Uterus (tissue), 4 donors: ENCODE results near the gene GNPTAB. TPM values are rescaled to one million over a fixed set of nuclear protein-coding genes. Genes with fewer than 3 reads are reported as not detected.

Experiments
- DNase-seq, 2 donors: peaks; one replicate each; pipeline ENCODE4 v3.0.0-alpha.2; 2019 to 2020
- H3K27ac ChIP-seq, 2 donors: fragments of 200-600 bp; sonication (generic); 1 replicate in 1 of 2; 2 replicates in 1 of 2; pipeline ENCODE4 v1.5.1; 2016 to 2018
- H3K27me3 ChIP-seq, 2 donors: fragments of 200-600 bp; sonication (generic); one replicate each; pipeline ENCODE4 v1.5.1; 2018 to 2019; ENCODE audit warnings: control low read depth in 1 of 2
- H3K36me3 ChIP-seq, 2 donors: fragments of 200-600 bp; sonication (generic); one replicate each; pipeline ENCODE4 v1.5.1; 2019; ENCODE audit warnings: control low read depth in 1 of 2
- H3K4me1 ChIP-seq, 2 donors: fragments of 200-600 bp; sonication (generic); one replicate each; pipeline ENCODE4 v1.5.1; 2018 to 2019; ENCODE audit warnings: control low read depth in 1 of 2
- H3K4me3 ChIP-seq, 2 donors: fragments of 200-600 bp; sonication (generic); 1 replicate in 1 of 2; 2 replicates in 1 of 2; pipeline ENCODE4 v1.5.1; 2018 to 2019; ENCODE audit warnings: mild to moderate bottlenecking in 1 of 2
- H3K9me3 ChIP-seq, 2 donors: fragments of 200-600 bp; sonication (generic); one replicate each; pipeline ENCODE4 v1.5.1; 2019; ENCODE audit warnings: control low read depth in 1 of 2
- CTCF ChIP-seq, 4 experiments: fragments of 200-600 bp in 2 of 4; fragments of 450-650 bp in 2 of 4; sonication (generic) in 2 of 4; IDR thresholded peaks; one replicate each; pipeline ENCODE4 v1.5.1; 2016 to 2019; ENCODE audit warnings: antibody characterized with exemption in 4 of 4, mild to moderate bottlenecking in 2 of 4, moderate library complexity in 1 of 4
- POLR2A ChIP-seq, 2 donors: fragments of 450-650 bp; IDR thresholded peaks; one replicate each; pipeline ENCODE4 v1.6.1; 2016; ENCODE audit warnings: antibody characterized with exemption in 2 of 2, mild to moderate bottlenecking in 1 of 2, moderate library complexity in 1 of 2
- intact Hi-C: fragments of 100-400 bp; cut with DNase I; formaldehyde crosslinking; loops from one replicate; pipeline ENCODE4 v1.15.1; 2023; ENCODE audit warnings: low total_unique reads
- total RNA-seq, 4 donors: library from RNA; depleted of rRNA in 3 of 4; stranded (reverse); fragments of >200 nt in 3 of 4; gene quantifications; one replicate each; pipeline versions ENCODE4 v1.1.0 to v1.2.4, GENCODE V29; 2014 to 2023
- donor health status: DM: yes; HTN: yes; CAD: no.

GNPTAB gene
- total RNA-seq, 4 donors from 2014 or later: 3.8 to 38.7 (median 26.1) TPM

GRCh38 chr12:101795013-101795412, 35.7 kb downstream of the GNPTAB start:
- no peaks in the 10 kb centered on the region for H3K27me3 ChIP-seq
- no peak for DNase-seq
- H3K36me3 ChIP-seq: no peaks in the 10 kb centered on the region
- H3K27ac ChIP-seq: no peak overlapping the region
- no peaks in the 10 kb centered on the region for H3K9me3 ChIP-seq
- TF ChIP-seq CTCF (IDR thresholded peaks at IDR 0.05) (no peak), POLR2A (IDR thresholded peaks at IDR 0.05) (no peak)
- intact Hi-C loops: no loop called here
- no peak overlapping the region for H3K4me3 ChIP-seq
- no peaks in the 10 kb centered on the region for H3K4me1 ChIP-seq

- H3K27ac ChIP-seq: no peak overlapping the region
- H3K9me3 ChIP-seq: no peaks in the 10 kb centered on the region
- no peaks in the 10 kb centered on the region for H3K27me3 ChIP-seq
- TF ChIP-seq POLR2A (IDR thresholded peaks at IDR 0.05): no peak
- no peak for TF ChIP-seq CTCF (IDR thresholded peaks at IDR 0.05)
- DNase-seq: no peak
- H3K36me3 ChIP-seq: no peaks in the 10 kb centered on the region
- no peak overlapping the region for H3K4me3 ChIP-seq
- intact Hi-C loops: no loop called here
- no peaks in the 10 kb centered on the region for H3K4me1 ChIP-seq
These were observed 36.2 kb downstream of the GNPTAB start for GRCh38 chr12:101794574-101794973.

GRCh38 chr12:101793401-101793800, 37.4 kb downstream of the GNPTAB start:
- Histone ChIP-seq H3K36me3 (no peaks in the 10 kb centered on the region), H3K27me3 (no peaks in the 10 kb centered on the region), H3K27ac (no peak overlapping the region), H3K9me3 (no peaks in the 10 kb centered on the region), H3K4me1 (no peaks in the 10 kb centered on the region), H3K4me3 (no peak overlapping the region)
- TF ChIP-seq CTCF (IDR thresholded peaks at IDR 0.05) (no peak), POLR2A (IDR thresholded peaks at IDR 0.05) (no peak)
- intact Hi-C loops: no loop called here
- DNase-seq: no peak

GRCh38 chr12:101792046-101792931, 38.5 kb downstream of the GNPTAB start:
- TF ChIP-seq POLR2A (IDR thresholded peaks at IDR 0.05) (no peak), CTCF (IDR thresholded peaks at IDR 0.05) (peak in 2 of 4 experiments; percentile 9 to 21)
- no peak overlapping the region for H3K27ac ChIP-seq
- no peak overlapping the region for H3K4me3 ChIP-seq
- no peaks in the 10 kb centered on the region for H3K27me3 ChIP-seq
- intact Hi-C loops: no loop called here
- no peaks in the 10 kb centered on the region for H3K4me1 ChIP-seq
- no peaks in the 10 kb centered on the region for H3K9me3 ChIP-seq
- DNase-seq: no peak
- H3K36me3 ChIP-seq: no peaks in the 10 kb centered on the region

- intact Hi-C loops: no loop called here
- no peaks in the 10 kb centered on the region for H3K4me1 ChIP-seq
- DNase-seq: no peak
These were observed 41.6 kb downstream of the GNPTAB start for GRCh38 chr12:101789171-101789570.

More at GRCh38 chr12:101789171-101789570, 41.6 kb downstream of the GNPTAB start:
- H3K9me3 ChIP-seq: no peaks in the 10 kb centered on the region
- H3K27me3 ChIP-seq: no peaks in the 10 kb centered on the region
- TF ChIP-seq POLR2A (IDR thresholded peaks at IDR 0.05) (no peak), CTCF (IDR thresholded peaks at IDR 0.05) (no peak)
- no peak overlapping the region for H3K4me3 ChIP-seq
- no peaks in the 10 kb centered on the region for H3K36me3 ChIP-seq
- no peak overlapping the region for H3K27ac ChIP-seq
